ENCODE results near the gene LRP3.
A peak's percentile ranks its signal among the peaks of the same experiment; 100 is the strongest.
"Not testable (repeated sequence)": the region's sequence is repeated elsewhere in the genome, so short reads cannot be mapped to it uniquely, and the experiment has no call there.

LRP3 gene

GRCh38 chr19:33216198-33216830, 22.2 kb downstream of the LRP3 start:
- Histone ChIP-seq H3K36me3 (ENCODE audit: control insufficient read depth, insufficient read depth, low read length) (no peaks in the 10 kb centered on the region), H3K4me3 (ENCODE audit: insufficient read depth, low read depth, low read length, poor library complexity, severe bottlenecking) (no peak overlapping the region), H3K27ac (ENCODE audit: insufficient read depth, low read length, poor library complexity, severe bottlenecking) (no peak overlapping the region), H3K4me1 (ENCODE audit: control insufficient read depth, insufficient read depth, low read length, poor library complexity, severe bottlenecking) (no peaks in the 10 kb centered on the region), H3K9me3 (ENCODE audit: control insufficient read depth, low read length) (no peaks in the 10 kb centered on the region), H3K27me3 (replicated peaks; ENCODE audit: control insufficient read depth, insufficient read depth, low read length, poor library complexity, severe bottlenecking) (no peaks in the 10 kb centered on the region)
- DNase-seq = no peak

DNA sequence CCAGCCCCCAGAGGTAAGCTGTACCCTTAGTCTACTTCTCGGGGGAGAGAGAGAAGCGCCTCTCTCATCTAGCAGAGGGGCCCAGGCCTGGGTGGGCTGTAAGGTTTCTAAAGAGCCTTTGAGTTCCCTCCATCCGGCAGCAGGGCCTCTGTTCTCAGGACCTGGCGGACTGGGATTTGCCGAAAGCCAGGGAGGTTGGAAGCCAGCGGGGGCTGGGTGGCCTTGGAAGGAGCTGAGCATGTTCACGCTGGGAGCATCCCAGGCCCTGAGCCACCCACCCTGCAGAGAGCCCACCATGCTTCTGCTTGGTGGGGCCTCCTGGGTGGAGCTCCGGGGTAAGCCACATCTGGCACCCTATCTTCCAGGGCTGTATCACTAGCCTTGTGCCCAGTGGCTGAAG, 23.8 kb downstream of the LRP3 start:
- no peaks in the 10 kb centered on the region for H3K27me3 ChIP-seq (replicated peaks; ENCODE audit: control insufficient read depth, insufficient read depth, low read length, poor library complexity, severe bottlenecking)
- no peak for DNase-seq
- no peaks in the 10 kb centered on the region for H3K9me3 ChIP-seq (ENCODE audit: control insufficient read depth, low read length)
- no peak overlapping the region for H3K4me3 ChIP-seq (ENCODE audit: insufficient read depth, low read depth, low read length, poor library complexity, severe bottlenecking)
- no peaks in the 10 kb centered on the region for H3K36me3 ChIP-seq (ENCODE audit: control insufficient read depth, insufficient read depth, low read length)
- no peaks in the 10 kb centered on the region for H3K4me1 ChIP-seq (ENCODE audit: control insufficient read depth, insufficient read depth, low read length, poor library complexity, severe bottlenecking)
- H3K27ac ChIP-seq (ENCODE audit: insufficient read depth, low read length, poor library complexity, severe bottlenecking) = no peak overlapping the region

GRCh38 chr19:33219261-33219815, 25.2 kb downstream of the LRP3 start:
- no peak overlapping the region for H3K4me3 ChIP-seq (ENCODE audit: insufficient read depth, low read depth, low read length, poor library complexity, severe bottlenecking)
- DNase-seq = no peak
- no peaks in the 10 kb centered on the region for H3K9me3 ChIP-seq (ENCODE audit: control insufficient read depth, low read length)
- no peaks in the 10 kb centered on the region for H3K36me3 ChIP-seq (ENCODE audit: control insufficient read depth, insufficient read depth, low read length)
- no peaks in the 10 kb centered on the region for H3K4me1 ChIP-seq (ENCODE audit: control insufficient read depth, insufficient read depth, low read length, poor library complexity, severe bottlenecking)
- peaks cover 2% of the 10 kb centered on the region for H3K27me3 ChIP-seq (replicated peaks; ENCODE audit: control insufficient read depth, insufficient read depth, low read length, poor library complexity, severe bottlenecking)
- H3K27ac ChIP-seq (ENCODE audit: insufficient read depth, low read length, poor library complexity, severe bottlenecking) = no peak overlapping the region

- Histone ChIP-seq H3K4me1 (ENCODE audit: control insufficient read depth, insufficient read depth, low read length, poor library complexity, severe bottlenecking) (no peaks in the 10 kb centered on the region), H3K27ac (ENCODE audit: insufficient read depth, low read length, poor library complexity, severe bottlenecking) (no peak overlapping the region), H3K9me3 (ENCODE audit: control insufficient read depth, low read length) (no peaks in the 10 kb centered on the region), H3K4me3 (ENCODE audit: insufficient read depth, low read depth, low read length, poor library complexity, severe bottlenecking) (no peak overlapping the region), H3K27me3 (replicated peaks; ENCODE audit: control insufficient read depth, insufficient read depth, low read length, poor library complexity, severe bottlenecking) (peaks cover 10% of the 10 kb centered on the region), H3K36me3 (ENCODE audit: control insufficient read depth, insufficient read depth, low read length) (no peaks in the 10 kb centered on the region)
- no peak for DNase-seq
These were observed 26.0 kb downstream of the LRP3 start for GRCh38 chr19:33220115-33220514.

DNA sequence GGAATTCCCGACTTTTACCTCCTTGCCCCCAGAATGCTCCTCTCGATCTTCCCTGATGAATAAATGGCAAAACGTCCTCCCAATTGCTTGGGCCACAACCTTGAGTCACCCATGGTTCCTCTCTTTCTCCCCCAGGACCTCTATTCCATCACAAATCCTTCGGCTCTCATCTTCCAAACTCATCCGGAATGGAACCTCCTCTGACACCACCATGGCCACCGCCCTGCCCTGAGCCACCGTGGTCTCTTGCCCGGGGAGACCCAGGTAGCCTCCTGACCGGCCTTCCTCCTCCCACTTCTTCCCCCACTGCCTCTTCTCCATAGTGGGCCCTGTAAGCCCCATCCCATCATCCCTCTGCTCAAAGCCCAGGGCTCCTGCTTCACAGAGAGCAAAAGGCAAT, 26.6 kb downstream of the LRP3 start:
- Histone ChIP-seq H3K9me3 (ENCODE audit: control insufficient read depth, low read length) (no peaks in the 10 kb centered on the region), H3K4me1 (ENCODE audit: control insufficient read depth, insufficient read depth, low read length, poor library complexity, severe bottlenecking) (peaks cover under 1% of the 10 kb centered on the region), H3K36me3 (ENCODE audit: control insufficient read depth, insufficient read depth, low read length) (no peaks in the 10 kb centered on the region), H3K4me3 (ENCODE audit: insufficient read depth, low read depth, low read length, poor library complexity, severe bottlenecking) (no peak overlapping the region), H3K27me3 (replicated peaks; ENCODE audit: control insufficient read depth, insufficient read depth, low read length, poor library complexity, severe bottlenecking) (peaks cover 15% of the 10 kb centered on the region), H3K27ac (ENCODE audit: insufficient read depth, low read length, poor library complexity, severe bottlenecking) (no peak overlapping the region)
- DNase-seq = no peak

GRCh38 chr19:33221638-33222037, 27.5 kb downstream of the LRP3 start:
- DNase-seq = no peak
- Histone ChIP-seq H3K27me3 (replicated peaks; ENCODE audit: control insufficient read depth, insufficient read depth, low read length, poor library complexity, severe bottlenecking) (peaks cover 24% of the 10 kb centered on the region), H3K27ac (ENCODE audit: insufficient read depth, low read length, poor library complexity, severe bottlenecking) (no peak overlapping the region)

DNA sequence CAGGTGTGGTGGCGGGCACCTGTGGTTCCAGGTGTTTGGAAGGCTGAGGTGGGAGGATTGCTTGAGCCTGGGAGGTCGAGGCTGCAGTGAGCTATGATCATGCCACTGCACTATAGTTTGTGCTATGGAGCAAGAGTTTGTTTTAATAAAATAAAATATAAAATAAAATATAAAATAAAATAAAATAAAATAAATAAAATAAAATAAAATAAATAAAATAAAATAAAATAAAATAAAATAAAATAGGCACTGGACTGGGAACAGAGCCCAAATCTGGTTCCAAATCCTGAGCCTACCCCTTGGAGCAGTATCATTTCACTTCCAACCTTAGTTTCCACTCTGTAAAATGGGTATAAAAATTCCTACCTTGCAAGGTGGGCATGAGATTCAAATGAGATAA, 28.1 kb downstream of the LRP3 start:
- H3K9me3 ChIP-seq (ENCODE audit: control insufficient read depth, low read length); H3K27ac ChIP-seq (ENCODE audit: insufficient read depth, low read length, poor library complexity, severe bottlenecking); DNase-seq; H3K4me3 ChIP-seq (ENCODE audit: insufficient read depth, low read depth, low read length, poor library complexity, severe bottlenecking); H3K36me3 ChIP-seq (ENCODE audit: control insufficient read depth, insufficient read depth, low read length): not testable (repeated sequence)
- peaks cover 11% of the 10 kb centered on the region for H3K4me1 ChIP-seq (ENCODE audit: control insufficient read depth, insufficient read depth, low read length, poor library complexity, severe bottlenecking)
- H3K27me3 ChIP-seq (replicated peaks; ENCODE audit: control insufficient read depth, insufficient read depth, low read length, poor library complexity, severe bottlenecking) = peaks cover 28% of the 10 kb centered on the region

More at GRCh38 chr19:33221638-33222037, 27.5 kb downstream of the LRP3 start:
- Histone ChIP-seq H3K4me1 (ENCODE audit: control insufficient read depth, insufficient read depth, low read length, poor library complexity, severe bottlenecking) (peaks cover 9% of the 10 kb centered on the region), H3K4me3 (ENCODE audit: insufficient read depth, low read depth, low read length, poor library complexity, severe bottlenecking) (no peak overlapping the region), H3K9me3 (ENCODE audit: control insufficient read depth, low read length) (no peaks in the 10 kb centered on the region), H3K36me3 (ENCODE audit: control insufficient read depth, insufficient read depth, low read length) (no peaks in the 10 kb centered on the region)

DNA sequence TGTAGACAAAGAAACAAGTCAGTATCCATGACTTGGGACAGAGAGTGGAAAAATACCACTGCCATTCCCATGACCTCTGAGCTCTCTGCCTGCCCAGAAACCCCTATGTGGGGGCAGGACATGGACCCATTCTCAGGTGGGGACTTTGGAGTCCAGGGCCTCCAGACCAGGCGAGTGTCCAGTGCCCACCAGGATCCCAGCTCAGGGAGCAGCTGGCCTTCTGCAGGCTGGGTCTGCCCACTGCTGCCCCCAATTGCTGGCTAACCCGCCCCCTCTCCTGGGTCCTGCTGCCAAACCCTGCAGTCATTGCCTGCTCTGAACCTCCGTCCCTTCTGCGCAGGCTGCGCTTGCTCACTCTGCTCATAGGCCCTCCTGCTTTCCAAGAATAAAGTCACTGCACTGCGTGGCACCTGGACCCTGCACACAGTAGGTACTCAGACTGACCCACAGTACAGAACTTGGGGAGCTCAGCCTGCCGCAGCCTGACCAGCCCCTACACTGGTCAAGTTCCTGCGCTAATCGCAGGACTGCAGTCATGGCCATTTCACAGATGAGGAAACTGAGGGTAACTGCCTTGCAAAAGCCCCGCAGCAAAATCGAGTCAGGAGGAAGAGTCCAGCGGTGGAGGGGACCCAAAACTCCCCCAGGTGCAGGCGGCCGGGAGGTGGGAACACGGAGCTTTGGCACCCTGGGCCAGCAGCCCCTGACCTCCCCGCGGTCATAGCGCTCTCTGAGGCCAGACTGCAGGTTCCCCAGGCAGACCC, 30.7 kb downstream of the LRP3 start:
- no peak overlapping the region for H3K27ac ChIP-seq (ENCODE audit: insufficient read depth, low read length, poor library complexity, severe bottlenecking)
- DNase-seq = no peak

DNA sequence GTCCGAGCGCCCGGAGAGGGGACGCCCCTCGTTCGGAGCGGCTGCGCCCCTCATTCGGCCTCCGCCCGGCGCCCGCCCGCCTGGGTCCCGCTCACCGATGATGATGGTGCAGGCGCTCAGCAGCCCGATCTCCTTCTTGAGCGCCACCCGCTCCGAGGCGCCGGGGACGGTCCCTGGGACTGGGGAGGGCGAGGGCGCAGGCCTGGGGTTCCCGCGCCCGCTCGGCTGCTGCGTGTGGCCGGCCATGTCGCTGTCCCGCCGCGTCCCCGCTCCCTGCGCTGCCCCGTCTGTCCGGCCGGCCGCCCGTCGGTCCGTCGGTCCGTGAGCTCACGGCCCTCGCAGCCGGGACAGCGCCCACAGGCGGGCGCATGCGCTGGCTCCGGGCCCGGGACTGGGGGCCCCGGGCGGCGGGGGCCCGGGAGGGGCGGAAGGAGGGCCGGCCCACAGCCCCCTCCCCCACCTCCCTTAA, 31.4 kb downstream of the LRP3 start, which contains the start of gene SLC7A10:
Gene SLC7A10, minus strand, starts transcription at position 393 of the 469 bp plus-strand sequence. Its CDS starts 147 bp downstream, at position 246.
- no peak for DNase-seq
- Histone ChIP-seq H3K27me3 (replicated peaks; ENCODE audit: control insufficient read depth, insufficient read depth, low read length, poor library complexity, severe bottlenecking) (peaks cover 38% of the 10 kb centered on the region), H3K4me3 (ENCODE audit: insufficient read depth, low read depth, low read length, poor library complexity, severe bottlenecking) (peak within 1 kb of the TSS; percentile 31), H3K4me1 (ENCODE audit: control insufficient read depth, insufficient read depth, low read length, poor library complexity, severe bottlenecking) (peaks cover 11% of the 10 kb centered on the region), H3K9me3 (ENCODE audit: control insufficient read depth, low read length) (peaks cover 6% of the 10 kb centered on the region), H3K27ac (ENCODE audit: insufficient read depth, low read length, poor library complexity, severe bottlenecking) (no peak within 1 kb of the TSS), H3K36me3 (ENCODE audit: control insufficient read depth, insufficient read depth, low read length) (no peaks in the 10 kb centered on the region)

More for the DNA sequence above, 30.7 kb downstream of the LRP3 start:
- peaks cover 38% of the 10 kb centered on the region for H3K27me3 ChIP-seq (replicated peaks; ENCODE audit: control insufficient read depth, insufficient read depth, low read length, poor library complexity, severe bottlenecking)
- H3K4me1 ChIP-seq (ENCODE audit: control insufficient read depth, insufficient read depth, low read length, poor library complexity, severe bottlenecking) = peaks cover 11% of the 10 kb centered on the region
- peaks cover 6% of the 10 kb centered on the region for H3K9me3 ChIP-seq (ENCODE audit: control insufficient read depth, low read length)
- H3K4me3 ChIP-seq (ENCODE audit: insufficient read depth, low read depth, low read length, poor library complexity, severe bottlenecking) = no peak overlapping the region
- H3K36me3 ChIP-seq (ENCODE audit: control insufficient read depth, insufficient read depth, low read length) = no peaks in the 10 kb centered on the region

Measured in effector memory CD4-positive, alpha-beta T cell (primary cell).